ENCODE data around the gene ULBP1.
A peak's percentile ranks its signal among the peaks of the same experiment; 100 is the strongest.
"Not testable (repeated sequence)": the region's sequence is repeated elsewhere in the genome, so short reads cannot be mapped to it uniquely, and the experiment has no call there.

Gene ULBP1

DNA sequence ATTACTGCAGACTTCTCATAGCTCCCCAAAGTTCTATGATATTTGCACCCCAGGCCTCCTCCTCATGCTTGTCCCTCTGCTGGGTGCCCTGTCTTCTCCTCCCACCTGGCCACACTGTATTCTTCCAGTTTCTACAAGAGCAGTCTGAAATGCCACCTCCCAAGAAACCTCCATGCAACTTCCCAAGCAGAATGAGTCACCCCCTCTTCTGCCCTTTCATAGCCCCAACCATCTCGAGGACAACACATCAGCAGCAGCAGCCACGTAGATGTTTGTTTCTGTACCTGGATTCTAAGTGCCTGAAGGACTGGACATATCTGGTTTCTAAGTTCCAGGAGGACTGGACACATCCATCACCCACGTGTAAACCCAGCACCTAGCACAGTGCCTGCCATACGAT lies 28.5 kb upstream of the ULBP1 start:
- peaks cover 0 to 11% (median 10%) of the 10 kb centered on the region in 4 donors for H3K4me1 ChIP-seq
- no peak for DNase-seq
- no peak for TF ChIP-seq CTCF (IDR thresholded peaks at IDR 0.05)
- no peaks in the 10 kb centered on the region for H3K36me3 ChIP-seq
- H3K27ac ChIP-seq = no peak overlapping the region
- H3K27me3 ChIP-seq = peaks cover 19 to 89% of the 10 kb centered on the region in 2 donors
- intact Hi-C loops (cut with DNase I; ENCODE audit: low total_unique reads) = loop anchor here (1.0 kb wide), 1 partner anchor 82 kb away; no protein-coding TSS in a partner anchor
- H3K9me3 ChIP-seq = no peaks in the 10 kb centered on the region
- no peak overlapping the region for H3K4me3 ChIP-seq

GRCh38 chr6:149935668-149936067 lies 28.1 kb upstream of the ULBP1 start:
- H3K4me1 ChIP-seq = peaks cover 0 to 11% (median 10%) of the 10 kb centered on the region in 4 donors
- peaks cover 19 to 89% of the 10 kb centered on the region in 2 donors for H3K27me3 ChIP-seq
- no peak for DNase-seq
- H3K9me3 ChIP-seq = no peaks in the 10 kb centered on the region
- no peak overlapping the region for H3K4me3 ChIP-seq
- intact Hi-C loops (cut with DNase I; ENCODE audit: low total_unique reads) = loop anchor here (1.0 kb wide), 1 partner anchor 82 kb away; no protein-coding TSS in a partner anchor
- no peak for TF ChIP-seq CTCF (IDR thresholded peaks at IDR 0.05)
- no peaks in the 10 kb centered on the region for H3K36me3 ChIP-seq
- no peak overlapping the region for H3K27ac ChIP-seq

DNA sequence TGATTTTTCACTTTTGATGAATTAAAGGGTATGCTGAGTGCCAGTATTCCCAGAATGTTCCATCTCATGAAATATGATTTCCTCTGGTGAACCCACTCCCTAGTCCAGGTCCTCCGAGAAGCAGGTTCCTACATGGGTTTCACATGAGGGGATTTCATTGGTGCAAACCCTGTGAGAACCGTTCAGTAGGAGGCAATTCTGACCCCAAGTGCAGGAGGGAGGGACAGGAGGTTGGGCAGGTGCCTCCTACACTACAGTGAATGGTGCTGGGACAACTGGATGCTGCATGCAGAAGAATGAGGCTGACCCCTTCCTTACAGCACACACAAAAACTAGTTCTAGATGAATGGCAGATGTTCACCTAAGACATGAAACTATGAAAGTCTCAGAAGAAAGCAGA lies 27.0 kb upstream of the ULBP1 start:
- no peak for TF ChIP-seq CTCF (IDR thresholded peaks at IDR 0.05)
- H3K9me3 ChIP-seq = no peaks in the 10 kb centered on the region
- peaks cover 19 to 90% of the 10 kb centered on the region in 2 donors for H3K27me3 ChIP-seq
- intact Hi-C loops (cut with DNase I; ENCODE audit: low total_unique reads) = no loop called here
- H3K36me3 ChIP-seq = no peaks in the 10 kb centered on the region
- DNase-seq = no peak
- H3K27ac ChIP-seq = no peak overlapping the region
- no peak overlapping the region for H3K4me3 ChIP-seq
- peaks cover 0 to 21% (median 18%) of the 10 kb centered on the region in 4 donors for H3K4me1 ChIP-seq

GRCh38 chr6:149938013-149938570 lies 25.7 kb upstream of the ULBP1 start:
- H3K9me3 ChIP-seq, H3K27ac ChIP-seq, H3K36me3 ChIP-seq, DNase-seq: not testable (repeated sequence)
- peaks cover 19 to 93% of the 10 kb centered on the region in 2 donors for H3K27me3 ChIP-seq
- H3K4me1 ChIP-seq = peaks cover 0 to 27% (median 25%) of the 10 kb centered on the region in 4 donors
- intact Hi-C loops (cut with DNase I; ENCODE audit: low total_unique reads) = loop anchor here (2.0 kb wide), 1 partner anchor 25 kb away; the partner anchor contains the start of gene ULBP1
- peak overlapping the region; percentile 4 to 51 for H3K4me3 ChIP-seq

DNA sequence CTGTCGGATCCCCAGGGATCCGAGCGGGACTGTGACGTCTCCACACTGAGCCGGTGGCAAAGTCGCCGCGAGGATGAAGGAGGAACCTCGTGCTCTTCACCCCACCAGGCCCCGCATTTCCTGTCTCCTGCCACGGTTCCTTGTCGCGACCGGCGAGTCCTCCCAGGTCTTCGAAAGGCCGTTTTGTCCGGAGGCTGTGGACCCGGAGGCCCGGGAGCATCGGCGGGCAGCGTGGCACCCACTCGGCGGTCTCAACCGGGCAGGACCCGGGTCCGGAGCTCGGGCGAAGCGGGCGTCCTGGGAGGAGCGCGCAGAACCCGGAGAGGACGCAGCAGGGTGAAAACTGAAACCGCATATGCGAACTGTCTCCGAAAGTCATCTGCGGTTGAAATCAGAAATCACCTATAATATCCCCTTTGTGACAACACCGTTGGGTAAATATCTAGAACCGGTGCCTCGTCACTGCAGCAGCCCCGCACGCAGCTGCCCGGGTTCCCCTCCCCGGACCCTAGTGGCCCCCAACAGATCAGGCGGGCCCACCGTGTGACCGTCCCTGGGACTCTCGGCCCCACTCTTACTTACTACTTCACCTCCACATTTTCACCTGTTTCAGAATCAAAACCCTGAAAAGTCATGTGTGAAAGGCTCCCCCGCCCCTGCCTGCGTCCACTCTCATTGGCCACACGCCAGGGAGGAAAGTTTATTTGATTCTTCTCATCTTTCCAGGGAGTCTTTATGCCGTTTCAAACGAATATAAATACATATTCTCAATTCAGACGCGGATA lies 25.0 kb upstream of the ULBP1 start:
- Histone ChIP-seq H3K27ac (no peak overlapping the region), H3K36me3 (no peaks in the 10 kb centered on the region), H3K4me1 (peaks cover 0 to 27% (median 25%) of the 10 kb centered on the region in 4 donors), H3K27me3 (peaks cover 19 to 89% of the 10 kb centered on the region in 2 donors), H3K9me3 (no peaks in the 10 kb centered on the region), H3K4me3 (peak overlapping the region; percentile 4 to 51)
- intact Hi-C loops (cut with DNase I; ENCODE audit: low total_unique reads) = loop anchor here (2.0 kb wide), 1 partner anchor 24 kb away; the partner anchor contains the start of gene ULBP1
- peak in 1 of 2 donors; percentile 63 for DNase-seq
- no peak for TF ChIP-seq CTCF (IDR thresholded peaks at IDR 0.05)

DNA sequence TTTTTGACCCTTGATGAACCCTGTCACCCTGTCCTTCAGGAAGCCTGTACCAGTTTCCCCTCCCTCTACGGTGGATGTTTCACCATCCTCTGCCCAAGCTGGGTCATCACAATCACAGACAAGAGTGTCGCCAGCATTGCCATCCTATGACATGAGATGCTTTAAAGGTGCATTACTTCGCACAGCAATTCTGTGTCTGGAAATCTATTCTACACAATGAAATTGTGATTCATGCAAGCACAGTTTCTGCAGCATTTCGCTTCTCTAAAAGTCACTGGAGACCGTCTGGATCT lies 24.4 kb upstream of the ULBP1 start:
- intact Hi-C loops (cut with DNase I; ENCODE audit: low total_unique reads) = loop anchor here (2.0 kb wide), 1 partner anchor 23 kb away; the partner anchor contains the start of gene ULBP1
- no peak for TF ChIP-seq CTCF (IDR thresholded peaks at IDR 0.05)

More for the DNA sequence above, 24.4 kb upstream of the ULBP1 start:
- no peaks in the 10 kb centered on the region for H3K9me3 ChIP-seq
- H3K4me3 ChIP-seq = no peak overlapping the region
- DNase-seq = no peak
- H3K4me1 ChIP-seq = peaks cover 0 to 27% (median 25%) of the 10 kb centered on the region in 4 donors
- H3K27ac ChIP-seq = no peak overlapping the region
- H3K36me3 ChIP-seq = no peaks in the 10 kb centered on the region
- H3K27me3 ChIP-seq = peaks cover 19 to 85% of the 10 kb centered on the region in 2 donors

Measured in tibial artery (tissue), 4 donors.